Pancreas (tissue), 10 donors: ENCODE measurements around the gene CDC14A. TPM values are rescaled to one million over a fixed set of nuclear protein-coding genes. Genes with fewer than 3 reads are reported as not detected.

Experiments used
- ATAC-seq, 4 donors: fragments of 200-7000 bp; cut with Tn5 transposase; one replicate each; pipeline versions ENCODE4 v1.8.0 to v1.9.1; 2020; ENCODE audit warnings: mild to moderate bottlenecking in 4 of 4, moderate library complexity in 4 of 4
- DNase-seq, 6 donors: peaks; one replicate each; pipeline ENCODE4 v3.0.0-alpha.2; 2020
- FAIRE-seq: peaks from 2 replicates; lab custom pipeline; 2012; peaks lifted over from hg19 to GRCh38; lab: Jason Lieb, UNC
- H3K27ac ChIP-seq, 4 donors: fragments of 200-600 bp; sonication (generic); 1 replicate in 3 of 4; 2 replicates in 1 of 4; pipeline versions ENCODE4 v1.5.0 to v1.8.0; 2020
- H3K27me3 ChIP-seq, 4 donors: fragments of 200-600 bp; one replicate each; pipeline ENCODE4 v1.8.0; 2021
- H3K36me3 ChIP-seq, 3 donors: fragments of 200-600 bp; sonication (generic) in 1 of 3; one replicate each; pipeline versions ENCODE4 v1.5.0 to v1.8.0; 2020 to 2021
- H3K4me1 ChIP-seq, 3 donors: fragments of 200-600 bp; one replicate each; pipeline ENCODE4 v1.8.0; 2021
- H3K4me3 ChIP-seq, 4 donors: fragments of 200-600 bp; sonication (generic) in 2 of 4; one replicate each; pipeline versions ENCODE4 v1.5.0 to v1.8.0; 2020 to 2021
- H3K9me3 ChIP-seq, 4 donors: fragments of 200-600 bp; one replicate each; pipeline ENCODE4 v1.8.0; 2021
- WGBS, 2 donors: extraction: QIAGEN DNeasy Blood & Tissue Kit; methylation state at CpG; one replicate each; pipeline ENCODE4 v1.1.7; 2013; 5-methylcytosine and 5-hydroxymethylcytosine counted together
- intact Hi-C, 3 donors: fragments of 100-400 bp; cut with DNase I; formaldehyde crosslinking; loops; one replicate each; pipeline versions ENCODE4 v1.11.1 to v1.14.2; 2022
- polyA plus RNA-seq, 2 donors: library from polyadenylated mRNA; stranded (reverse); fragments of 200-250 nt; gene quantifications; one replicate each; pipeline ENCODE4 v1.2.3, GENCODE V29; 2013
- total RNA-seq, 6 donors: library from RNA; stranded (reverse); fragmentation: NEBNext Ultra II Directional in 4 of 6; extraction: Animal tissue kit (Norgen Biotek cat#: 25700) in 4 of 6; gene quantifications; one replicate each; pipeline versions ENCODE4 v1.2.1 to v1.2.4, GENCODE V29; 2021 to 2023
- TF ChIP-seq, protein P1 (sequence below), 4 donors: fragments of 200-600 bp; sonication (generic) in 3 of 4; IDR thresholded peaks; one replicate each; pipeline versions ENCODE4 v1.5.0 to v1.8.0; 2021; ENCODE audit warnings: antibody characterized with exemption in 4 of 4
- donor health status: healthy with polysubstance abuse.
- donor health status: DM: no; HTN: no; CAD: no; lungs with moderate emphysema.
- donor health status: DM: no; HTN: no; CAD: no.
- donor health status: control.
- donor health status: control.
- donor health status: Bipolar disorder and iron deficiency.
- donor health status: DM: yes; HTN: yes; CAD: no.
- donor health status: DM: no; HTN: no; CAD: no.
- donor health status: DM: no; HTN: no; CAD: no.
- donor health status: DM: yes; HTN: yes; CAD: no.

CDC14A gene
- total and polyA plus RNA-seq, 8 donors, result 1.4 to 5.2 (median 3.0) TPM

DNA sequence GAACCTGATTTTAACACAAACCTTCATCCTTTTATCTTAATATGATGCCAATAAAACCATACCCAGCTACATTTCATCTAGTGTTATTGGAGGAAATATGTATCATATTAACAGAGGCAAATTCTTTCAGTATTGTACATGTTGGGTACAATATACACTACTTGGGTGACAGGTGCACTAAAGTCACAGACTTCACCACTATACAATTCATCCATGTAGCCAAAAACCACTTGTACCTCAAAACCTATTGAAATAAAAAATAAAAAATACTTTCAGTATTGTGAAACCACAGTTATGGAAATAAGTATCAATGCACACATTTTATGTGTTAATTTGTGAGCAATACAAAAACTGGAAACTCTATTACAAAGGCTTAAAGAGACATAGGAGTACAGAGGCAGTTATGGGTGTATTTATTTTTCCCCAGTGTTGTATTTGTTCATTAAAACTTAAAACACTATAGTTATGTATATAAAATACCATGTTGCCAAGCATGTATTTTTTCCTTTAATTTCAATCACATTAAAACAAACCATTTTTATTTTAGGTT lies 160.6 kb downstream of the CDC14A start:
- DNase-seq (no peak), ATAC-seq (no peak), FAIRE-seq (no peak)
- Histone ChIP-seq H3K9me3 (no peaks in the 10 kb centered on the region), H3K27ac (no peak overlapping the region), H3K4me1 (peaks cover 0 to 4% (median 0%) of the 10 kb centered on the region in 3 donors), H3K4me3 (no peak overlapping the region), H3K27me3 (no peaks in the 10 kb centered on the region), H3K36me3 (no peaks in the 10 kb centered on the region)
- intact Hi-C loops, result no loop called here
- TF ChIP-seq, protein P1, sequence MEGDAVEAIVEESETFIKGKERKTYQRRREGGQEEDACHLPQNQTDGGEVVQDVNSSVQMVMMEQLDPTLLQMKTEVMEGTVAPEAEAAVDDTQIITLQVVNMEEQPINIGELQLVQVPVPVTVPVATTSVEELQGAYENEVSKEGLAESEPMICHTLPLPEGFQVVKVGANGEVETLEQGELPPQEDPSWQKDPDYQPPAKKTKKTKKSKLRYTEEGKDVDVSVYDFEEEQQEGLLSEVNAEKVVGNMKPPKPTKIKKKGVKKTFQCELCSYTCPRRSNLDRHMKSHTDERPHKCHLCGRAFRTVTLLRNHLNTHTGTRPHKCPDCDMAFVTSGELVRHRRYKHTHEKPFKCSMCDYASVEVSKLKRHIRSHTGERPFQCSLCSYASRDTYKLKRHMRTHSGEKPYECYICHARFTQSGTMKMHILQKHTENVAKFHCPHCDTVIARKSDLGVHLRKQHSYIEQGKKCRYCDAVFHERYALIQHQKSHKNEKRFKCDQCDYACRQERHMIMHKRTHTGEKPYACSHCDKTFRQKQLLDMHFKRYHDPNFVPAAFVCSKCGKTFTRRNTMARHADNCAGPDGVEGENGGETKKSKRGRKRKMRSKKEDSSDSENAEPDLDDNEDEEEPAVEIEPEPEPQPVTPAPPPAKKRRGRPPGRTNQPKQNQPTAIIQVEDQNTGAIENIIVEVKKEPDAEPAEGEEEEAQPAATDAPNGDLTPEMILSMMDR (IDR thresholded peaks at IDR 0.05), result no peak

DNA sequence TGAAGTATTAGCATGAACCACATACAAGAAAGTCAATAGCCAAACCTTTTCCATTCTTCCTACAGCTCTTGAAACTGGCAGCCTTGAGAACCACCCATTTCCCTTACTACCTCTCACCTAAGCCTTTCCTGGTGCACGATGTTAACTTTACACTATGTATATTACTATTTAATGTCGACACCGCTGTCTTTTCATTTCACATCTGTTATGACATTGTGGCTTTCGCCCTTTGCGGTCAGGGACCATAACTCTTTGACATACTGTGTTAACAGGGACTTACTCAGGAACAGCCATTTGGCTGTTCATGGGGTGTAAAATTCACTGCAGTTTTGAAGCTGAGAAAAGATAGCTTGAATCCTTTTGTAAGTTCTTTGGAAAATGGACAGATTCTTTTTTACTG lies 164.6 kb downstream of the CDC14A start:
- no peak for ATAC-seq
- H3K36me3 ChIP-seq, result no peaks in the 10 kb centered on the region
- WGBS, 2 donors, result 92 to 94% methylated on average over 5 of the region's 5 CpGs

DNA sequence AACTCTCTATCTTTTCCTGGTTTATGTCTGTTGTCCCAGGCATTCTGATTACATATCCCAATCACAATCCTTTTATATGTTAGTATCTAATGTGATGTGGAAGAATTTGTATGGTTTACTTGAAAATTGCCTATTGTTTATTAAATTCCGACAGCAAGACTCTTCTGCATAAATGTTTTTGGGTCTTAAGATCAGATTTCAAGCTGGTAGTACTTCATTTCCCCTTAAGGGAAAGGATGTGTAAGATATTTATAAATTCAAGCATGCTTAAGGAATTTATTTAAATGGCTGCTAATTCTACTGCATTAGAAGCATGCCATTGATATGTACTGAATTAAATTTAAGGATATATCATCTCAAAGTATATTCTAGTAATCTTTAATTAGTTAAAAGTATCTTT lies 165.2 kb downstream of the CDC14A start:
- intact Hi-C loops, result no loop called here
- Histone ChIP-seq H3K36me3 (no peaks in the 10 kb centered on the region), H3K27me3 (no peaks in the 10 kb centered on the region), H3K9me3 (no peaks in the 10 kb centered on the region), H3K4me1 (peaks cover 0 to 4% (median 0%) of the 10 kb centered on the region in 3 donors), H3K4me3 (no peak overlapping the region), H3K27ac (no peak overlapping the region)
- DNase-seq (no peak), ATAC-seq (no peak), FAIRE-seq (no peak)
- 78 to 85% methylated on average over 1 of the region's 1 CpG for WGBS, 2 donors
- TF ChIP-seq, protein P1 (IDR thresholded peaks at IDR 0.05), result no peak

More for the DNA sequence above, 164.6 kb downstream of the CDC14A start:
- Histone ChIP-seq H3K27me3 (no peaks in the 10 kb centered on the region), H3K27ac (no peak overlapping the region), H3K4me3 (no peak overlapping the region), H3K9me3 (no peaks in the 10 kb centered on the region), H3K4me1 (peaks cover 0 to 4% (median 0%) of the 10 kb centered on the region in 3 donors)
- TF ChIP-seq, protein P1 (IDR thresholded peaks at IDR 0.05), result no peak
- FAIRE-seq, result no peak
- intact Hi-C loops, result no loop called here
- no peak for DNase-seq

GRCh38 chr1:100518023-100518422 lies 165.7 kb downstream of the CDC14A start:
- no peak overlapping the region for H3K27ac ChIP-seq
- ATAC-seq (no peak), DNase-seq (no peak), FAIRE-seq (no peak)
- no peaks in the 10 kb centered on the region for H3K9me3 ChIP-seq
- no peak overlapping the region for H3K4me3 ChIP-seq
- H3K27me3 ChIP-seq, result no peaks in the 10 kb centered on the region
- intact Hi-C loops, result no loop called here
- no peaks in the 10 kb centered on the region for H3K36me3 ChIP-seq
- H3K4me1 ChIP-seq, result peaks cover 0 to 4% (median 0%) of the 10 kb centered on the region in 3 donors
- WGBS, 2 donors, result 42 to 45% methylated on average over 2 of the region's 2 CpGs
- TF ChIP-seq, protein P1 (IDR thresholded peaks at IDR 0.05), result no peak

DNA sequence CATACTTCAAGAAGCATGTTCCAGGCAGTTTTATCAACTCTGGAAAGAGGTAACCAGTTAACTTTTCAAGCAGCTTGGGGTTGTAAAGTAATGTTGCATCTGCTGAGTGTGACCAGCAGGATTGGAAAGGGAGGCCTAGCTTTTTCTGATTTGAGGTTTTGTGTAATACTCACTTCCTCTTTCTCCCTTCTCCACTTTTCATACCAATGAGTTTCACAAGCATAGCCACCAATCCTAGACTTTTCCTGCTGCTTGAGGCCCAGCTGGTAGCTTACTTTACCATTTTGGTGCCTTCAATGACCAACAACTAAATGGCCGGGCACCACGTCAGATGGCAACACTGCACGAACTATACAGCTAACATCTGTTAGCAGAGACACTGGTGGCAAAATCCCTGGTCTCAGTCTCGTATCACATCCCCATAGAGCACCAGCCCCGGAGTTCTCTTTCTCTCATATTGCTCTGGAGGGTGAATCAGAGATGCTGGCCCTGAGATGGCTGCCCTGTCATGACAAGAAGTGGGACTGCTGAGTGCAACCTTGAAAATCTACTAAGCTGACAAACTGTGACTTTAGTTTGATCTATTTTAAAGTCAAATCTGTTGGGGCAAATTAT lies 170.8 kb downstream of the CDC14A start:
- no peaks in the 10 kb centered on the region for H3K27me3 ChIP-seq
- DNase-seq (no peak), FAIRE-seq (no peak), ATAC-seq (peak in 1 of 4 donors; percentile 52)
- no peaks in the 10 kb centered on the region for H3K9me3 ChIP-seq
- H3K27ac ChIP-seq, result no peak overlapping the region
- no peaks in the 10 kb centered on the region for H3K4me1 ChIP-seq
- TF ChIP-seq, protein P1 (IDR thresholded peaks at IDR 0.05), result no peak
- WGBS, 2 donors, result 81 to 84% methylated on average over 5 of the region's 5 CpGs
- no peaks in the 10 kb centered on the region for H3K36me3 ChIP-seq
- H3K4me3 ChIP-seq, result no peak overlapping the region
- intact Hi-C loops, result no loop called here
